NCI-H748 (cell line): ENCODE results near the gene SGIP1.

Experiments
- DNase-seq: peaks from one replicate; lab custom pipeline; 2025; ENCODE audit not compliant: unreplicated experiment; lab: John Stamatoyannopoulos, UW

Gene SGIP1

GRCh38 chr1:66520655-66521054 lies 13.3 kb upstream of the SGIP1 start:
- no peak for DNase-seq

GRCh38 chr1:66521721-66522365 lies 12.1 kb upstream of the SGIP1 start:
- no peak for DNase-seq

- no peak for DNase-seq
These were observed 10.4 kb upstream of the SGIP1 start for GRCh38 chr1:66523562-66523961.

- DNase-seq = no peak
These were observed 8.9 kb upstream of the SGIP1 start for GRCh38 chr1:66525086-66525485.

GRCh38 chr1:66526036-66526435 lies 7.9 kb upstream of the SGIP1 start:
- DNase-seq = no peak

GRCh38 chr1:66526991-66527390 lies 7.0 kb upstream of the SGIP1 start:
- DNase-seq = no peak

GRCh38 chr1:66527686-66528085 lies 6.3 kb upstream of the SGIP1 start:
- no peak for DNase-seq

GRCh38 chr1:66528580-66528979 lies 5.4 kb upstream of the SGIP1 start:
- DNase-seq = no peak

- no peak for DNase-seq
These were observed 1.7 kb upstream of the SGIP1 start for GRCh38 chr1:66532214-66532613.

- DNase-seq = peak; percentile 63
These were observed 862 bp upstream of the SGIP1 start for GRCh38 chr1:66532798-66533783.

- DNase-seq = no peak
These were observed 1.1 kb downstream of the SGIP1 start for GRCh38 chr1:66535061-66535460.

GRCh38 chr1:66535853-66536252 lies 1.9 kb downstream of the SGIP1 start:
- no peak for DNase-seq

- no peak for DNase-seq
These were observed 3.8 kb downstream of the SGIP1 start for GRCh38 chr1:66537718-66538117.

- DNase-seq = no peak
These were observed 5.5 kb downstream of the SGIP1 start for GRCh38 chr1:66539491-66539890.

- DNase-seq = no peak
These were observed 6.6 kb downstream of the SGIP1 start for GRCh38 chr1:66540434-66541032.

GRCh38 chr1:66542314-66542713 lies 8.4 kb downstream of the SGIP1 start:
- no peak for DNase-seq

GRCh38 chr1:66542811-66543767 lies 9.1 kb downstream of the SGIP1 start:
- DNase-seq = peak; percentile 97

- no peak for DNase-seq
These were observed 12.3 kb downstream of the SGIP1 start for GRCh38 chr1:66546047-66546810.

- no peak for DNase-seq
These were observed 15.1 kb downstream of the SGIP1 start for GRCh38 chr1:66549017-66549416.

GRCh38 chr1:66550243-66550642 lies 16.3 kb downstream of the SGIP1 start:
- DNase-seq = no peak
